Liver (tissue), 9 donors: ENCODE data around the gene KCNK2. TPM values are rescaled to one million over a fixed set of nuclear protein-coding genes. Genes with fewer than 3 reads are reported as not detected.

Source experiments
- DNase-seq: peaks from one replicate; pipeline ENCODE4 v3.0.0-alpha.2; 2017; ENCODE audit warnings: low spot score
- H3K27ac ChIP-seq, 2 donors: one replicate each; pipeline ENCODE4 v1.7.0; 2013; ENCODE audit warnings: inconsistent platforms in 2 of 2, low read length in 2 of 2, control low read depth in 1 of 2, low read depth in 1 of 2, mild to moderate bottlenecking in 1 of 2
- H3K27me3 ChIP-seq, 4 donors: one replicate each; pipeline versions ENCODE4 v1.6.1 to v1.7.0; 2013; ENCODE audit warnings: low read length in 3 of 4, inconsistent platforms in 1 of 4, mild to moderate bottlenecking in 1 of 4, moderate library complexity in 1 of 4; ENCODE audit not compliant: control insufficient read depth in 4 of 4, insufficient read depth in 4 of 4
- H3K36me3 ChIP-seq, 4 donors: one replicate each; pipeline versions ENCODE4 v1.6.1 to v1.7.0; 2013; ENCODE audit warnings: low read length in 3 of 4, mild to moderate bottlenecking in 3 of 4, low read depth in 1 of 4, moderate library complexity in 1 of 4; ENCODE audit not compliant: control insufficient read depth in 4 of 4, insufficient read depth in 3 of 4
- H3K4me1 ChIP-seq, 4 donors: one replicate each; pipeline versions ENCODE4 v1.6.1 to v1.7.0; 2013; ENCODE audit warnings: low read length in 3 of 4, mild to moderate bottlenecking in 3 of 4, moderate library complexity in 1 of 4; ENCODE audit not compliant: control insufficient read depth in 4 of 4, insufficient read depth in 4 of 4
- H3K4me3 ChIP-seq, 3 donors: one replicate each; pipeline versions ENCODE4 v1.6.1 to v1.7.0; 2013; ENCODE audit warnings: low read length in 3 of 3, control low read depth in 1 of 3, low read depth in 1 of 3, mild to moderate bottlenecking in 1 of 3
- H3K9ac ChIP-seq, 2 donors: one replicate each; pipeline ENCODE4 v1.7.0; 2013; ENCODE audit warnings: low read length in 2 of 2, mild to moderate bottlenecking in 2 of 2, moderate library complexity in 2 of 2, control low read depth in 1 of 2, low read depth in 1 of 2
- H3K9me3 ChIP-seq, 4 donors: one replicate each; pipeline versions ENCODE4 v1.6.1 to v1.7.0; 2013; ENCODE audit warnings: low read length in 3 of 4; ENCODE audit not compliant: control insufficient read depth in 4 of 4
- EGR1 ChIP-seq, 2 donors: IDR thresholded peaks; 2 replicates each; pipeline ENCODE4 v1.6.1; 2016 to 2018; ENCODE audit warnings: antibody characterized with exemption in 2 of 2, low read depth in 2 of 2
- FOXA1 ChIP-seq: IDR thresholded peaks from 2 replicates; pipeline ENCODE4 v1.6.1; 2016; ENCODE audit warnings: antibody characterized with exemption
- FOXA2 ChIP-seq: IDR thresholded peaks from 2 replicates; pipeline ENCODE4 v1.6.1; 2016; ENCODE audit warnings: antibody characterized with exemption
- GABPA ChIP-seq, 2 donors: IDR thresholded peaks in 1 of 2; conservative IDR thresholded peaks in 1 of 2; 2 replicates each; pipeline ENCODE4 v1.6.1; 2016; ENCODE audit warnings: antibody characterized with exemption in 2 of 2, mild to moderate bottlenecking in 1 of 2, moderate library complexity in 1 of 2
- HNF4A ChIP-seq, 2 donors: conservative IDR thresholded peaks; 2 replicates each; pipeline ENCODE4 v1.6.1; 2016; ENCODE audit warnings: antibody characterized with exemption in 2 of 2, mild to moderate bottlenecking in 2 of 2
- HNF4G ChIP-seq: IDR thresholded peaks from 2 replicates; pipeline ENCODE4 v1.6.1; 2016; ENCODE audit warnings: antibody characterized with exemption
- JUND ChIP-seq, 2 donors: IDR thresholded peaks; 2 replicates each; pipeline ENCODE4 v1.6.1; 2016; ENCODE audit warnings: antibody characterized with exemption in 2 of 2
- NR2F2 ChIP-seq: IDR thresholded peaks from 2 replicates; pipeline ENCODE4 v1.6.1; 2016; ENCODE audit warnings: antibody characterized with exemption
- RAD21 ChIP-seq, 2 donors: IDR thresholded peaks; 2 replicates each; pipeline ENCODE4 v1.6.1; 2016; ENCODE audit warnings: antibody characterized with exemption in 2 of 2, mild to moderate bottlenecking in 2 of 2
- RXRA ChIP-seq, 2 donors: IDR thresholded peaks; 2 replicates each; pipeline ENCODE4 v1.6.1; 2017 to 2018; ENCODE audit warnings: antibody characterized with exemption in 2 of 2, mild to moderate bottlenecking in 1 of 2
- SP1 ChIP-seq: IDR thresholded peaks from 2 replicates; pipeline ENCODE4 v1.6.1; 2018; ENCODE audit warnings: antibody characterized with exemption, mild to moderate bottlenecking
- TAF1 ChIP-seq: conservative IDR thresholded peaks from 2 replicates; pipeline ENCODE4 v1.6.1; 2016; ENCODE audit warnings: antibody characterized with exemption, mild to moderate bottlenecking
- YY1 ChIP-seq: IDR thresholded peaks from 2 replicates; pipeline ENCODE4 v1.6.1; 2016; ENCODE audit warnings: antibody characterized with exemption, mild to moderate bottlenecking
- WGBS: extraction: QIAGEN DNeasy Blood & Tissue Kit; methylation state at CpG from one replicate; pipeline ENCODE4 v1.1.7; 2013; 5-methylcytosine and 5-hydroxymethylcytosine counted together
- polyA plus RNA-seq, 2 donors: library from polyadenylated mRNA; stranded (reverse) in 1 of 2; unstranded in 1 of 2; fragments of 200-250 nt in 1 of 2; fragments of >200 nt in 1 of 2; fragmentation: Nextera tagmentation in 1 of 2; extraction: Ambion mirVana in 1 of 2; gene quantifications; one replicate each; pipeline versions ENCODE4 v1.2.1 to v1.2.3, GENCODE V29; 2013 to 2015
- total RNA-seq, 2 donors: library from RNA; depleted of rRNA; stranded (reverse); fragments of >200 nt; gene quantifications; one replicate each; pipeline ENCODE4 v1.2.3, GENCODE V29; 2014
- TF ChIP-seq, protein P1 (sequence below): IDR thresholded peaks from 2 replicates; pipeline ENCODE4 v1.6.1; 2016; ENCODE audit warnings: antibody characterized with exemption, mild to moderate bottlenecking
- TF ChIP-seq, protein P2 (sequence below): IDR thresholded peaks from 2 replicates; pipeline ENCODE4 v1.6.1; 2016; ENCODE audit warnings: antibody characterized with exemption
- TF ChIP-seq, protein P3 (sequence below): IDR thresholded peaks from 2 replicates; pipeline ENCODE4 v1.6.1; 2016; ENCODE audit warnings: antibody characterized with exemption
- TF ChIP-seq, protein P4 (sequence below): IDR thresholded peaks from 2 replicates; pipeline ENCODE4 v1.6.1; 2016; ENCODE audit warnings: antibody characterized with exemption
- TF ChIP-seq, protein P5 (sequence below): fragments of 150-350 bp; IDR thresholded peaks from 2 replicates; pipeline ENCODE4 v1.5.1; 2017; ENCODE audit warnings: improper control_type of control experiment, low read depth, low read length; ENCODE audit not compliant: missing input control
- donor health status: healthy.
- donor health status: healthy.
- donor health status: healthy.
- donor health status: healthy.
- donor health status: healthy.

The KCNK2 gene
- total and polyA plus RNA-seq, 4 donors: 0.01 to 0.08 TPM; not detected in 2

DNA sequence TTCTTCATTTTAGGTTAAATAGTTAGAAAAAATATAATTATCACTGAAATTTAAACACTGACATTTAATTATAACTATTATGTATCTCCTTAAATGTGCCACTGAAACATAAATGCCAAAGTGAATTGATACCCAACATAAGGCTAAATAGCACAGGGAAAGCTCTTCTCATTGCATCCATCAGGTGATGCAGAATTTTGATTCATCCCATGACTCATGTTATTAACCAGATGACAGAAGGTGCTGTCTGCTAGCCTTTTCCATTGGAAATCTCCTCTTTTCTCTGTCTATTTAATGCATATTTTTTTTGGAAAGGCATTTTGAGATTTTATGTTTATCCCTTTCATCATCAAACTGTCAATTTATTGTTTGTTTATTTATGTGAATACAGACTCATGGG, 136.8 kb downstream of the KCNK2 start:
- no peak overlapping the region for H3K27ac ChIP-seq
- no peak overlapping the region for H3K9ac ChIP-seq
- no peaks in the 10 kb centered on the region for H3K9me3 ChIP-seq
- no peaks in the 10 kb centered on the region for H3K27me3 ChIP-seq
- no peak for DNase-seq
- no peak overlapping the region for H3K4me3 ChIP-seq
- no peaks in the 10 kb centered on the region for H3K36me3 ChIP-seq
- no peaks in the 10 kb centered on the region for H3K4me1 ChIP-seq
- TF ChIP-seq EGR1 (IDR thresholded peaks at IDR 0.05; ENCODE audit: low read depth in 2 of 2) (no peak), NR2F2 (no peak)

DNA sequence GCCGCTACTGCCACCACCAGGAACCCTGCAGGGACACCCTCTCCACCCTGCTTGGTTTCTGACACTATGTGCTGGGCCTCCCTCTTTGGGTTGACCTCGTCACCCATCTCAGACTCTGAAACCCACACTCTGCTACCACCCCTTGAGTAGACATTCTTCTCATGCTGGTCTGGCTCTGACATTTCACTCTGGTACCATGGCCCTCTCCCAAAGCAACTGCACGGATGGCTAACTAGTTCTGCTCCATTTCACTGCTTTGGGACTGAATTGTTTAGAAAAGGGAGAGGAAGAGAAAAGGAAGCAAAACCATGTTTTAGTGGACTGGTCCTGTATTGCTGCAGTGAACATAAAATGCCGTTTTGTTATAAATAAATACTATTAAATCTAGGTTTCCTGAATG, 137.8 kb downstream of the KCNK2 start:
- DNase-seq: no peak
- H3K4me3 ChIP-seq: no peak overlapping the region
- WGBS: 77% methylated on average over 4 of the region's 4 CpGs
- H3K27me3 ChIP-seq: no peaks in the 10 kb centered on the region
- no peak overlapping the region for H3K9ac ChIP-seq
- H3K9me3 ChIP-seq: no peaks in the 10 kb centered on the region
- no peaks in the 10 kb centered on the region for H3K4me1 ChIP-seq
- TF ChIP-seq, protein P1, sequence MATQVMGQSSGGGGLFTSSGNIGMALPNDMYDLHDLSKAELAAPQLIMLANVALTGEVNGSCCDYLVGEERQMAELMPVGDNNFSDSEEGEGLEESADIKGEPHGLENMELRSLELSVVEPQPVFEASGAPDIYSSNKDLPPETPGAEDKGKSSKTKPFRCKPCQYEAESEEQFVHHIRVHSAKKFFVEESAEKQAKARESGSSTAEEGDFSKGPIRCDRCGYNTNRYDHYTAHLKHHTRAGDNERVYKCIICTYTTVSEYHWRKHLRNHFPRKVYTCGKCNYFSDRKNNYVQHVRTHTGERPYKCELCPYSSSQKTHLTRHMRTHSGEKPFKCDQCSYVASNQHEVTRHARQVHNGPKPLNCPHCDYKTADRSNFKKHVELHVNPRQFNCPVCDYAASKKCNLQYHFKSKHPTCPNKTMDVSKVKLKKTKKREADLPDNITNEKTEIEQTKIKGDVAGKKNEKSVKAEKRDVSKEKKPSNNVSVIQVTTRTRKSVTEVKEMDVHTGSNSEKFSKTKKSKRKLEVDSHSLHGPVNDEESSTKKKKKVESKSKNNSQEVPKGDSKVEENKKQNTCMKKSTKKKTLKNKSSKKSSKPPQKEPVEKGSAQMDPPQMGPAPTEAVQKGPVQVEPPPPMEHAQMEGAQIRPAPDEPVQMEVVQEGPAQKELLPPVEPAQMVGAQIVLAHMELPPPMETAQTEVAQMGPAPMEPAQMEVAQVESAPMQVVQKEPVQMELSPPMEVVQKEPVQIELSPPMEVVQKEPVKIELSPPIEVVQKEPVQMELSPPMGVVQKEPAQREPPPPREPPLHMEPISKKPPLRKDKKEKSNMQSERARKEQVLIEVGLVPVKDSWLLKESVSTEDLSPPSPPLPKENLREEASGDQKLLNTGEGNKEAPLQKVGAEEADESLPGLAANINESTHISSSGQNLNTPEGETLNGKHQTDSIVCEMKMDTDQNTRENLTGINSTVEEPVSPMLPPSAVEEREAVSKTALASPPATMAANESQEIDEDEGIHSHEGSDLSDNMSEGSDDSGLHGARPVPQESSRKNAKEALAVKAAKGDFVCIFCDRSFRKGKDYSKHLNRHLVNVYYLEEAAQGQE: no peak
- TF ChIP-seq GABPA (IDR thresholded peaks at IDR 0.05 in 1 of 2, conservative IDR thresholded peaks at IDR 0.05 in 1 of 2) (no peak), NR2F2 (no peak), HNF4G (no peak), EGR1 (IDR thresholded peaks at IDR 0.05; ENCODE audit: low read depth in 2 of 2) (no peak), TAF1 (no peak), YY1 (no peak), FOXA1 (no peak), HNF4A (conservative IDR thresholded peaks at IDR 0.05) (no peak), RXRA (IDR thresholded peaks at IDR 0.05) (no peak), RAD21 (IDR thresholded peaks at IDR 0.05) (no peak), FOXA2 (no peak), SP1 (no peak), JUND (IDR thresholded peaks at IDR 0.05) (no peak)
- TF ChIP-seq, protein P2, sequence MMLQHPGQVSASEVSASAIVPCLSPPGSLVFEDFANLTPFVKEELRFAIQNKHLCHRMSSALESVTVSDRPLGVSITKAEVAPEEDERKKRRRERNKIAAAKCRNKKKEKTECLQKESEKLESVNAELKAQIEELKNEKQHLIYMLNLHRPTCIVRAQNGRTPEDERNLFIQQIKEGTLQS: no peak
- TF ChIP-seq, protein P3, sequence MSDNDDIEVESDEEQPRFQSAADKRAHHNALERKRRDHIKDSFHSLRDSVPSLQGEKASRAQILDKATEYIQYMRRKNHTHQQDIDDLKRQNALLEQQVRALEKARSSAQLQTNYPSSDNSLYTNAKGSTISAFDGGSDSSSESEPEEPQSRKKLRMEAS: no peak
- TF ChIP-seq, protein P4, sequence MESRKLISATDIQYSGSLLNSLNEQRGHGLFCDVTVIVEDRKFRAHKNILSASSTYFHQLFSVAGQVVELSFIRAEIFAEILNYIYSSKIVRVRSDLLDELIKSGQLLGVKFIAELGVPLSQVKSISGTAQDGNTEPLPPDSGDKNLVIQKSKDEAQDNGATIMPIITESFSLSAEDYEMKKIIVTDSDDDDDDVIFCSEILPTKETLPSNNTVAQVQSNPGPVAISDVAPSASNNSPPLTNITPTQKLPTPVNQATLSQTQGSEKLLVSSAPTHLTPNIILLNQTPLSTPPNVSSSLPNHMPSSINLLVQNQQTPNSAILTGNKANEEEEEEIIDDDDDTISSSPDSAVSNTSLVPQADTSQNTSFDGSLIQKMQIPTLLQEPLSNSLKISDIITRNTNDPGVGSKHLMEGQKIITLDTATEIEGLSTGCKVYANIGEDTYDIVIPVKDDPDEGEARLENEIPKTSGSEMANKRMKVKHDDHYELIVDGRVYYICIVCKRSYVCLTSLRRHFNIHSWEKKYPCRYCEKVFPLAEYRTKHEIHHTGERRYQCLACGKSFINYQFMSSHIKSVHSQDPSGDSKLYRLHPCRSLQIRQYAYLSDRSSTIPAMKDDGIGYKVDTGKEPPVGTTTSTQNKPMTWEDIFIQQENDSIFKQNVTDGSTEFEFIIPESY: no peak
- TF ChIP-seq, protein P5, sequence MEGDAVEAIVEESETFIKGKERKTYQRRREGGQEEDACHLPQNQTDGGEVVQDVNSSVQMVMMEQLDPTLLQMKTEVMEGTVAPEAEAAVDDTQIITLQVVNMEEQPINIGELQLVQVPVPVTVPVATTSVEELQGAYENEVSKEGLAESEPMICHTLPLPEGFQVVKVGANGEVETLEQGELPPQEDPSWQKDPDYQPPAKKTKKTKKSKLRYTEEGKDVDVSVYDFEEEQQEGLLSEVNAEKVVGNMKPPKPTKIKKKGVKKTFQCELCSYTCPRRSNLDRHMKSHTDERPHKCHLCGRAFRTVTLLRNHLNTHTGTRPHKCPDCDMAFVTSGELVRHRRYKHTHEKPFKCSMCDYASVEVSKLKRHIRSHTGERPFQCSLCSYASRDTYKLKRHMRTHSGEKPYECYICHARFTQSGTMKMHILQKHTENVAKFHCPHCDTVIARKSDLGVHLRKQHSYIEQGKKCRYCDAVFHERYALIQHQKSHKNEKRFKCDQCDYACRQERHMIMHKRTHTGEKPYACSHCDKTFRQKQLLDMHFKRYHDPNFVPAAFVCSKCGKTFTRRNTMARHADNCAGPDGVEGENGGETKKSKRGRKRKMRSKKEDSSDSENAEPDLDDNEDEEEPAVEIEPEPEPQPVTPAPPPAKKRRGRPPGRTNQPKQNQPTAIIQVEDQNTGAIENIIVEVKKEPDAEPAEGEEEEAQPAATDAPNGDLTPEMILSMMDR: no peak
- no peak overlapping the region for H3K27ac ChIP-seq
- H3K36me3 ChIP-seq: no peaks in the 10 kb centered on the region
